22Rv1 (cell line): ENCODE data around the gene QSOX1.
"Not testable (repeated sequence)": the region's sequence is repeated elsewhere in the genome, so short reads cannot be mapped to it uniquely, and the experiment has no call there.

ENCODE experiments used
- H3K27ac ChIP-seq: fragments of 450-650 bp; 2 replicates; pipeline ENCODE4 v1.5.1; 2017
- ZFX ChIP-seq: fragments of 450-650 bp; IDR thresholded peaks from 2 replicates; pipeline ENCODE4 v1.6.1; 2017; ENCODE audit warnings: antibody characterized with exemption, borderline replicate concordance
- TF ChIP-seq, protein P1 (sequence below): fragments of 450-650 bp; IDR thresholded peaks from 2 replicates; pipeline ENCODE4 v1.5.1; 2017; ENCODE audit warnings: mild to moderate bottlenecking

QSOX1 gene

DNA sequence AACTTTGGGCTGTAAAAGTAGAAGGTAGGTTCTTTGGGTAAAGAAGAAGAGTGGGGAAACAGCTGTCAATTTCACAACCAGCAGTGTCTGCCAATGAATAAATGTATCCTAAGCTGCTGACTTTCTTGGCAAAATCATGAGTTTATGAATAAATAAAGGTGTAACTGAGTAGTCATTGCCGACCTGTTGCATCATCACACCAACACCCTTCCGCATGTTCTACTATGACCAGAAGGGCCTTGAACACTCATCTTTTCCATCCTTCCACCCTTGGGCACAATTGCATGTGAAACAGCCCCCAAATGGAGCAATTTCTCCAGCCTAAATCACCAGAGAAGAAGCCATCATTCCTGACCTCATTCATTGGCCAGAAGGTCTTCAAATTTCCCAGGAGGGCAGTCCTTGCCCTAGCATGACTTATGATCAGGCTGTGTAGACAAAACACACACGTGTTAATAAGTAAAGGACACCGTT is 31.2 kb upstream of the QSOX1 start:
- H3K27ac ChIP-seq: no peak overlapping the region
- no peak for TF ChIP-seq ZFX
- TF ChIP-seq, protein P1, sequence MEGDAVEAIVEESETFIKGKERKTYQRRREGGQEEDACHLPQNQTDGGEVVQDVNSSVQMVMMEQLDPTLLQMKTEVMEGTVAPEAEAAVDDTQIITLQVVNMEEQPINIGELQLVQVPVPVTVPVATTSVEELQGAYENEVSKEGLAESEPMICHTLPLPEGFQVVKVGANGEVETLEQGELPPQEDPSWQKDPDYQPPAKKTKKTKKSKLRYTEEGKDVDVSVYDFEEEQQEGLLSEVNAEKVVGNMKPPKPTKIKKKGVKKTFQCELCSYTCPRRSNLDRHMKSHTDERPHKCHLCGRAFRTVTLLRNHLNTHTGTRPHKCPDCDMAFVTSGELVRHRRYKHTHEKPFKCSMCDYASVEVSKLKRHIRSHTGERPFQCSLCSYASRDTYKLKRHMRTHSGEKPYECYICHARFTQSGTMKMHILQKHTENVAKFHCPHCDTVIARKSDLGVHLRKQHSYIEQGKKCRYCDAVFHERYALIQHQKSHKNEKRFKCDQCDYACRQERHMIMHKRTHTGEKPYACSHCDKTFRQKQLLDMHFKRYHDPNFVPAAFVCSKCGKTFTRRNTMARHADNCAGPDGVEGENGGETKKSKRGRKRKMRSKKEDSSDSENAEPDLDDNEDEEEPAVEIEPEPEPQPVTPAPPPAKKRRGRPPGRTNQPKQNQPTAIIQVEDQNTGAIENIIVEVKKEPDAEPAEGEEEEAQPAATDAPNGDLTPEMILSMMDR: no peak

DNA sequence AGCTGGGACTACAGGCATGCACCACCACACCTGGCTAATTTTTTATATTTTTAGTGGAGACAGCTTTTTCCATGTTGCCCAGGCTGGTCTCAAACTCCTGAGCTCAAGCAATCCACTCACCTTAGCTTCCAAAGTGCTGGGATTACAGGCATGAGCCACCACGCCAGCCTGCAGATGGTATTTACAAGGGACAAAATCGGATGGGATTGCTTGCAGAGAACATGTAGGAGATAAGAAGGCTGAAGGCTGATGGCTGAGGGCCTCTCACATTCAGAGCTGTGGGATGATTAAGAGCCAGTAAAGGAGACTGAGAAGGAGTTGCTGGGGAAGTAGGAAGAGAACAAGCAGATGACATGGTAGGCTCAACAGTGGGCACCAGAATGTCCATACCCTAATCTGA is 24.0 kb upstream of the QSOX1 start:
- H3K27ac ChIP-seq: no peak overlapping the region
- TF ChIP-seq ZFX: no peak
- TF ChIP-seq, protein P1: no peak

DNA sequence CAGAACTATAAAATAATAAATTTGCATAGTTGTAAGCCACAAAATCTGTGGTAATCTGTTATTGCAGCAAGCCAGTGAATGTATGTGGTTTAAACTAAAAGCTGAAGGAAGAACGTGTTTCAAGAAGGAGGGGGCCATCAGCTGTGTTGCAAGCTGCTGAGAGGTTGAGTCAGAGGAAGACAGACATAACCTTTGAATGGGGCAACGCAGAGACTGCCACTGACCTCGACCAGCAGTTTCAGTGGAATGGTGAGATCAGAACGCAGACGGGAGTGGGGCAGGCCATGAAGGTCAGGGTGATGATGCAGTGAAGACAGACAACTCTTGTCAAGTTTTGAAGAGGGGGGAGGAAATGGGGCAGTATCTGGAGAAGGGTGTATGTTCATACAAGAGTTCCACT is 23.2 kb upstream of the QSOX1 start:
- H3K27ac ChIP-seq: no peak overlapping the region
- TF ChIP-seq, protein P1: no peak
- no peak for TF ChIP-seq ZFX

DNA sequence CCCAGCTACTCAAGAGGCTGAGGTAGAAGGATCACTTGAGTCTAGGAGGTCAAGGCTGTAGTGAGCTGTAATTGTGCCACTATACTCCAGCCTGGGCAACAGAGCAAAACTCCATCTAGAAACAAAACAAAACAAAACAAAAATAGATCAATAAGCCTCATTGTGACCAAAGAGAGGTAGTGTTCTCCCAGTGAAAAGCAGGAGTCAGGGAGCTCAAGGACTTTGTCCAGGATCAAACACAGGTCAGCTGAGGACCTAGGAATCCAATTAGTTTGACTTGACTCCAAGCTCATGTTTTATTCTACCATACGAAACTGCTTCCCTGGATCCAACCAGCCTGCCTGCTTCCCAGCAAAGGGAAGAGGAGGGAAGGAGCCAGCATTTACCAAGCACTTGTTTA is 21.5 kb upstream of the QSOX1 start:
- TF ChIP-seq, protein P1: no peak
- no peak for TF ChIP-seq ZFX
- no peak overlapping the region for H3K27ac ChIP-seq

DNA sequence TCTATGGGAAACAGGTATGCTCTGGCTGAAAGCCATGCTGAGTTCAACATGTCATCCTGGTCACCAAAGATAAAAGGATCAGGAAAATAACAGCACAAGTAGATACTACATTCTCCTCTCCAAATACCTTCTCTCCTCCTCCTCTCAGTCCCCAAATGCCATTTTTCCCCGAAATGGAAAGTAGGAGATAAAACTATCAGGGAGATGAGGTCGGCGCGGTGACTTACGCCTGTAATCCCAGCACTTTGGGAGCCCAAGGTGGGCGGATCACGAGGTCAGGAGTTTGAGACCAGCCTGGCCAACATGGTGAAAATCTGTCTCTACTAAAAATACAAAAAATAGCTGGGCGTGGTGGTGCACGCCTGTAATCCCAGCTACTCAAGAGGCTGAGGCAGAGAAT is 21.0 kb upstream of the QSOX1 start:
- not testable (repeated sequence) for H3K27ac ChIP-seq

DNA sequence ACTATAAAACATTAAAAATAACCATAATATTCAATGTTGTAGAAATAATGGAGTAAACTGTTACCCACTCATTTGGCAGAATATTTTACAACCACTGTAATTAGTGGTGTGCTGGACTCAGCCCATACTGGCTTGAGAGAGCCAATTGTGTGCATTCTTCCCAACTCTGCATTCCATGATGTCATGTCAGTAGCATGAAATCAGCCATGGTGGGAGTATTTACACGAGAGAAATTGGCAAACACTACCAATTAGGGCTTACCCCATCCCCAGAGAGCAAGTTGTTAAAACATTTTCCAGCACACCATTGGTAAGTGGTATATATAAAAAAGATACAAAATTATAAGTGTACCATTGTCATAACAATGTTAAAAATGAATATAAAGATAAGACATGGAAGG is 19.1 kb upstream of the QSOX1 start:
- no peak overlapping the region for H3K27ac ChIP-seq
- TF ChIP-seq, protein P1: no peak
- no peak for TF ChIP-seq ZFX

DNA sequence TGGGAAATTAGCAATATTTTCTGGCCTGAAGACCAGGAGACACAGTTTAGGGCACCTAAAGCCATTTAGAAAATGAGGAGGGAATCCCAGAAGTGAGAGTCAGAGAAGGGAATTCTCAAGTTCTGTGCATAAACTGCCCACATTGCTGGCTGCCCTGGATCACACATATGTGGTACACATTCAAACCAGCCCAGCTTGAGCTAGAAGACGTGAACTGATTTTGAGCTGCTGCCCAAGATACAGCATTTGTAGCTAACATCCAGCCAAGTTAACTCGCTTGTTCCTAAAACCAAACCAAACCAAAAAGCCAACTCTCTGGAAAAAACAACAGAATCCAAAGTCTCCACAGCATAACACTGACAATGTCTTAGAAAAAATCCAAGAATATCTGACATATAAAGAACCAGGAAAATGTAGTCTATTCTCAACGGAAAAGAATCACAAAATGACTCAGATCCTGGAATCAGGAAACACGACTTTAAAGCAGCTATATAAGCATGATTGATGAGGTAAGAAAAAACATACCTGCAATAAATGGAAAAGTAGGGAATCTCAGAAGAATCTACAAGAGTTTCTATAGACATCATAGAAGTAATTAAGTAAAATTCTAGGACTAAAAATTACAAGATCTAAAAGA is 18.2 kb upstream of the QSOX1 start:
- TF ChIP-seq, protein P1: no peak
- no peak for TF ChIP-seq ZFX
- H3K27ac ChIP-seq: no peak overlapping the region

DNA sequence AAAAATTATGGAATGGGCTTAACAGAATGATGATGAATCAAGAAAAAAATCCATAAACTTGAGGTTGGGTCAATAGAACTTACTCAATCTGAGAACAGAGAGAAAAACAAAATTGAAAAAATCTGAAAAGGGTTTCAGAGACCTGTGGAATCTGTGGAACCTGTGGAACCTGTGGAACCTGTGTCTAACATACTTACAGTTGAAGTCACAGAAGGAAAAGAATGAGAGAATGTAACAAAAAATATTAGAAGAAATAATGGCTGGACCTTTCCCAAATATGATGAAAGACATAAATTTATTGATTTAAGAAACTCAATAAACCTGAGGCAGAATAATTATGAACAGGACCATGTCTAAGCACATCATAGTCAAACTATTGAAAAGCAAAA is 17.7 kb upstream of the QSOX1 start:
- TF ChIP-seq, protein P1: no peak
- TF ChIP-seq ZFX: no peak

More for the DNA sequence above, 17.7 kb upstream of the QSOX1 start:
- H3K27ac ChIP-seq: no peak overlapping the region
